Activated naive CD4-positive, alpha-beta T cell treated with anti-CD3 and anti-CD28 coated beads, Interleukin-2, amount 10 ng/mL, durations not matched to agents 7 days and 5 days (primary cell): ENCODE measurements around the gene LAMTOR3.
"Not testable (repeated sequence)": the region's sequence is repeated elsewhere in the genome, so short reads cannot be mapped to it uniquely, and the experiment has no call there.

Experiments used
- CTCF ChIA-PET: fragments of 350-600 bp; sonication (Branson Sonifier 250); formaldehyde crosslinking; loops from one replicate; lab custom pipeline; 2021; ENCODE audit warnings: antibody characterized with exemption; lab: Charles Lee
- DNase-seq: peaks from one replicate; pipeline ENCODE4 v3.0.0-alpha.2; 2020
- H3K27ac Mint-ChIP-seq: one replicate; pipeline ENCODE4 v1.8.0; 2021; ENCODE audit warnings: mild to moderate bottlenecking, moderate library complexity, mixed read lengths
- H3K27me3 Mint-ChIP-seq: one replicate; pipeline ENCODE4 v1.8.0; 2021; ENCODE audit warnings: mild to moderate bottlenecking, mixed read lengths
- H3K36me3 Mint-ChIP-seq: one replicate; pipeline ENCODE4 v1.8.0; 2021; ENCODE audit warnings: mixed read lengths
- H3K4me1 Mint-ChIP-seq: one replicate; pipeline ENCODE4 v1.8.0; 2021; ENCODE audit warnings: mixed read lengths
- H3K4me3 Mint-ChIP-seq: one replicate; pipeline ENCODE4 v1.8.0; 2021; ENCODE audit warnings: mild to moderate bottlenecking, moderate library complexity, mixed read lengths
- H3K9me3 Mint-ChIP-seq: one replicate; pipeline ENCODE4 v1.8.0; 2021; ENCODE audit warnings: mixed read lengths

LAMTOR3 gene

GRCh38 chr4:99834569-99834968 lies 59.7 kb downstream of the LAMTOR3 start:
- Mint-ChIP-seq H3K4me1 (no peaks in the 10 kb centered on the region), H3K27me3 (no peaks in the 10 kb centered on the region), H3K27ac (no peak overlapping the region), H3K9me3 (no peaks in the 10 kb centered on the region), H3K4me3 (no peak overlapping the region), H3K36me3 (peaks cover 45% of the 10 kb centered on the region)
- CTCF ChIA-PET, result no interaction called here
- no peak for DNase-seq

GRCh38 chr4:99833756-99834155 lies 60.5 kb downstream of the LAMTOR3 start:
- CTCF ChIA-PET, result interaction anchor here (0.6 kb wide), 1 partner anchor 51 kb away, joined by 4 read pairs; no protein-coding TSS in a partner anchor
- peaks cover 38% of the 10 kb centered on the region for H3K36me3 Mint-ChIP-seq
- no peak for DNase-seq
- H3K4me1 Mint-ChIP-seq, result peaks cover under 1% of the 10 kb centered on the region
- no peaks in the 10 kb centered on the region for H3K9me3 Mint-ChIP-seq
- no peak overlapping the region for H3K27ac Mint-ChIP-seq
- no peak overlapping the region for H3K4me3 Mint-ChIP-seq
- no peaks in the 10 kb centered on the region for H3K27me3 Mint-ChIP-seq

GRCh38 chr4:99832758-99833157 lies 61.5 kb downstream of the LAMTOR3 start:
- Mint-ChIP-seq H3K27me3 (no peaks in the 10 kb centered on the region), H3K4me1 (peaks cover 6% of the 10 kb centered on the region), H3K4me3 (no peak overlapping the region), H3K27ac (no peak overlapping the region), H3K36me3 (peaks cover 36% of the 10 kb centered on the region), H3K9me3 (no peaks in the 10 kb centered on the region)
- CTCF ChIA-PET, result no interaction called here
- DNase-seq, result no peak

- Mint-ChIP-seq H3K27ac (no peak overlapping the region), H3K36me3 (peaks cover 35% of the 10 kb centered on the region), H3K9me3 (no peaks in the 10 kb centered on the region), H3K4me1 (peaks cover 10% of the 10 kb centered on the region), H3K4me3 (no peak overlapping the region), H3K27me3 (no peaks in the 10 kb centered on the region)
- CTCF ChIA-PET, result interaction anchor here (0.7 kb wide), 1 partner anchor 53 kb away, joined by 5 read pairs; no protein-coding TSS in a partner anchor
- no peak for DNase-seq
These were observed 61.9 kb downstream of the LAMTOR3 start for GRCh38 chr4:99832321-99832720.

GRCh38 chr4:99830051-99830450 lies 64.2 kb downstream of the LAMTOR3 start:
- H3K27ac Mint-ChIP-seq, H3K27me3 Mint-ChIP-seq, DNase-seq, H3K4me3 Mint-ChIP-seq, H3K9me3 Mint-ChIP-seq: not testable (repeated sequence)
- peaks cover 25% of the 10 kb centered on the region for H3K4me1 Mint-ChIP-seq
- peaks cover 24% of the 10 kb centered on the region for H3K36me3 Mint-ChIP-seq
- CTCF ChIA-PET, result interaction anchor here (1.0 to 1.7 kb wide), 3 partner anchors 10 to 21 kb away, joined by 4 to 6 read pairs (median 5); no protein-coding TSS in a partner anchor

- CTCF ChIA-PET, result no interaction called here
- Mint-ChIP-seq H3K27me3 (no peaks in the 10 kb centered on the region), H3K4me3 (no peak overlapping the region), H3K9me3 (no peaks in the 10 kb centered on the region), H3K4me1 (peaks cover 35% of the 10 kb centered on the region), H3K27ac (no peak overlapping the region), H3K36me3 (peaks cover 28% of the 10 kb centered on the region)
- no peak for DNase-seq
These were observed 65.8 kb downstream of the LAMTOR3 start for GRCh38 chr4:99828477-99828876.
